ENCODE results near the gene ZNF207.

- TF ChIP-seq CTCF (IDR thresholded peaks at IDR 0.05) = no peak
- no peak for TF ChIP-seq POLR2A (IDR thresholded peaks at IDR 0.05)
- no peak for TF ChIP-seq POLR2AphosphoS5 (IDR thresholded peaks at IDR 0.05)
Observed at GRCh38 chr17:32305049-32305448, 44.9 kb upstream of the ZNF207 start.

Data from gastroesophageal sphincter (tissue), 3 donors.